SK-N-SH (cell line): ENCODE results near the gene CYS1. TPM values are rescaled to one million over a fixed set of nuclear protein-coding genes. Genes with fewer than 3 reads are reported as not detected.
A peak's percentile ranks its signal among the peaks of the same experiment; 100 is the strongest.

Experiments
- CTCF ChIA-PET: fragments of 300-600, 350-600 bp; formaldehyde crosslinking; extraction: SDS; loops from one replicate; lab custom pipeline; 2021; lab: Yijun Ruan, JAX
- POLR2A ChIA-PET: fragments of 350-600 bp; sonication (Branson Sonifier 250); formaldehyde crosslinking; extraction: SDS; loops from one replicate; lab custom pipeline; 2020; ENCODE audit warnings: antibody characterized with exemption, inconsistent platforms; lab: Yijun Ruan, JAX
- DNase-seq: peaks from one replicate; pipeline ENCODE4 v3.0.0; 2012
- H2AFZ ChIP-seq: fragments of 200-600 bp; sonication (generic); 2 replicates; pipeline ENCODE4 v1.8.1; 2016; ENCODE audit warnings: antibody characterized with exemption, mild to moderate bottlenecking, low read depth
- H3F3A ChIP-seq: fragments of 200-600 bp; sonication (generic); replicated peaks from 2 replicates; pipeline ENCODE3; 2016; ENCODE audit warnings: antibody characterized with exemption, mild to moderate bottlenecking; ENCODE audit not compliant: insufficient read depth
- H3K27ac ChIP-seq, 2 experiments: fragments of 200-500 bp in 1 of 2; fragments of 200-600 bp in 1 of 2; sonication (Bioruptor generic) in 1 of 2; sonication (generic), shearing (Covaris generic) in 1 of 2; 2 replicates each; pipeline versions ENCODE4 v1.5.1 to v1.6.1; 2014 to 2016; ENCODE audit warnings: low read depth in 2 of 2, inconsistent platforms in 1 of 2, low read length in 1 of 2, mild to moderate bottlenecking in 1 of 2, mixed read lengths in 1 of 2
- H3K27me3 ChIP-seq: fragments of 200-600 bp; sonication (generic), shearing (Covaris generic); 2 replicates; pipeline ENCODE4 v1.6.1; 2016; ENCODE audit warnings: mixed run types; ENCODE audit not compliant: insufficient read depth
- H3K36me3 ChIP-seq, 2 experiments: fragments of 200-500 bp in 1 of 2; fragments of 200-600 bp in 1 of 2; sonication (Bioruptor generic) in 1 of 2; sonication (generic) in 1 of 2; replicated peaks in 1 of 2; 2 replicates each; pipeline versions ENCODE3 to v1.5.1; 2014 to 2016; ENCODE audit warnings: low read length in 1 of 2, mild to moderate bottlenecking in 1 of 2; ENCODE audit not compliant: insufficient read depth in 2 of 2, control insufficient read depth in 1 of 2
- H3K4me1 ChIP-seq, 2 experiments: fragments of 200-500 bp in 1 of 2; fragments of 200-600 bp in 1 of 2; sonication (Bioruptor generic) in 1 of 2; sonication (generic), shearing (Covaris generic) in 1 of 2; 2 replicates each; pipeline versions ENCODE4 v1.5.1 to v1.6.1; 2014 to 2016; ENCODE audit warnings: low read depth in 1 of 2, low read length in 1 of 2, mixed run types in 1 of 2; ENCODE audit not compliant: insufficient read depth in 2 of 2, control insufficient read depth in 1 of 2
- H3K4me2 ChIP-seq: fragments of 200-600 bp; sonication (generic), shearing (Covaris generic); 2 replicates; pipeline ENCODE4 v1.6.1; 2017; ENCODE audit warnings: mixed run types
- H3K4me3 ChIP-seq, 2 experiments: fragments of 200-500 bp in 1 of 2; fragments of 200-600 bp in 1 of 2; sonication (Bioruptor generic) in 1 of 2; sonication (generic), shearing (Covaris generic) in 1 of 2; 2 replicates each; pipeline versions ENCODE4 v1.5.1 to v1.8.1; 2014 to 2016; ENCODE audit warnings: low read depth in 2 of 2, inconsistent platforms in 1 of 2, low read length in 1 of 2, mild to moderate bottlenecking in 1 of 2, mixed read lengths in 1 of 2, moderate library complexity in 1 of 2
- H3K79me2 ChIP-seq: fragments of 200-600 bp; sonication (generic); 2 replicates; pipeline ENCODE4 v1.8.1; 2017; ENCODE audit warnings: mild to moderate bottlenecking; ENCODE audit not compliant: insufficient read depth
- H3K9ac ChIP-seq: fragments of 200-600 bp; sonication (generic); 2 replicates; pipeline ENCODE4 v1.6.1; 2017; ENCODE audit warnings: mixed run types
- H3K9me2 ChIP-seq: fragments of 200-600 bp; sonication (generic); 2 replicates; pipeline ENCODE4 v1.6.1; 2017; ENCODE audit warnings: mixed run types
- H3K9me3 ChIP-seq: fragments of 200-600 bp; sonication (generic); 2 replicates; pipeline ENCODE4 v1.6.1; 2017; ENCODE audit warnings: mixed run types, mild to moderate bottlenecking, moderate library complexity
- H4K20me1 ChIP-seq: fragments of 200-600 bp; sonication (generic); 2 replicates; pipeline ENCODE4 v1.6.1; 2017; ENCODE audit warnings: mild to moderate bottlenecking, mixed run types; ENCODE audit not compliant: insufficient read depth
- CHD2 ChIP-seq: fragments of 150-350 bp; IDR thresholded peaks from 2 replicates; pipeline ENCODE4 v1.6.1; 2018; ENCODE audit warnings: low read length; ENCODE audit not compliant: partially characterized antibody
- FOSL2 ChIP-seq: IDR thresholded peaks from 2 replicates; pipeline ENCODE4 v1.4.0; 2012; ENCODE audit warnings: low read depth, mild to moderate bottlenecking, moderate library complexity, borderline replicate concordance
- FOXM1 ChIP-seq: IDR thresholded peaks from 2 replicates; pipeline ENCODE4 v1.4.0; 2012; ENCODE audit warnings: low read depth, mild to moderate bottlenecking
- IRF3 ChIP-seq: fragments of 150-350 bp; IDR thresholded peaks from 2 replicates; pipeline ENCODE4 v1.6.1; 2016; ENCODE audit warnings: mild to moderate bottlenecking, low read depth, low read length
- JUND ChIP-seq: IDR thresholded peaks from 2 replicates; pipeline ENCODE4 v1.4.0; 2012
- MAX ChIP-seq: IDR thresholded peaks from 2 replicates; pipeline ENCODE4 v1.4.0; 2012; ENCODE audit warnings: low read depth
- MXI1 ChIP-seq: IDR thresholded peaks from 2 replicates; pipeline ENCODE4 v1.6.1; 2012; ENCODE audit warnings: mild to moderate bottlenecking, low read depth, low read length, improper control_type of control experiment
- POLR2AphosphoS5 ChIP-seq: IDR thresholded peaks from 2 replicates; pipeline ENCODE4 v1.6.1; 2012; ENCODE audit warnings: low read depth, low read length
- REST ChIP-seq: IDR thresholded peaks from 2 replicates; pipeline ENCODE4 v1.6.1; 2012; ENCODE audit warnings: mild to moderate bottlenecking, low read depth, low read length, moderate library complexity
- RFX5 ChIP-seq: IDR thresholded peaks from 2 replicates; pipeline ENCODE4 v1.6.1; 2012; ENCODE audit warnings: mild to moderate bottlenecking, improper control_type of control experiment, low read length
- SIN3A ChIP-seq: IDR thresholded peaks from 2 replicates; pipeline ENCODE4 v1.6.1; 2012; ENCODE audit warnings: low read depth, mild to moderate bottlenecking, low read length, moderate library complexity, borderline replicate concordance
- TAF1 ChIP-seq: IDR thresholded peaks from 2 replicates; pipeline ENCODE4 v1.6.1; 2012; ENCODE audit warnings: low read depth, mild to moderate bottlenecking, low read length, moderate library complexity, borderline replicate concordance
- TCF12 ChIP-seq: IDR thresholded peaks from 2 replicates; pipeline ENCODE4 v1.4.0; 2012
- ZBTB33 ChIP-seq: IDR thresholded peaks from 2 replicates; pipeline ENCODE4 v1.4.0; 2012; ENCODE audit warnings: low read depth, borderline replicate concordance
- WGBS: methylation state at CpG from one replicate; pipeline ENCODE4 v1.1.6; 2017; ENCODE audit warnings: low lambda C conversion rate; 5-methylcytosine and 5-hydroxymethylcytosine counted together
- polyA plus RNA-seq, 3 experiments: library from polyadenylated mRNA; depleted of rRNA; stranded (reverse); fragments of >200 nt; gene quantifications; 2 replicates each; pipeline ENCODE4 v1.2.3, GENCODE V29; 2012

Gene CYS1
- polyA plus RNA-seq, 1 of the 3 experiments (the other 2 are of a cell fraction) = 1.2 TPM

DNA sequence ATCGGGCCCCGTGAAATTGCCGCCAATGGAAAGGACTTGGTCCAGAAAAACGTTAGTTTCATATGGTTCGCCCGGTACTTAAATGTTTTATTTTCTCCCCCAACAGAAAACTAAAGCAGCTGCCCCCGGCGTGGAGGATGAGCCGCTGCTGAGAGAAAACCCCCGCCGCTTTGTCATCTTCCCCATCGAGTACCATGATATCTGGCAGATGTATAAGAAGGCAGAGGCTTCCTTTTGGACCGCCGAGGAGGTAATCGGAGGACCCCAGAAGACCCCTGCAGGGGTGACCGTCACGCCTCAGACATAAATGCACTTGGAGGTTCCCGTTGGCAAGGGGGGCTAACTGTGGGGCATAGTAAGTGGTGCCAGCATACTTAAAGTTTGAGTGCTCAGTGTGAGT is 43.1 kb upstream of the CYS1 start (continued):
- no peak for TF ChIP-seq IRF3
- TF ChIP-seq JUND = no peak
- no peak for TF ChIP-seq REST
- TF ChIP-seq, all 33 proteins: peak for 0

GRCh38 chr2:10122500-10123280 is 42.5 kb upstream of the CYS1 start, which contains the start of gene RRM2:
TSS of gene RRM2 (plus strand) at chr2:10122739. CDS start at chr2:10122799, 60 bp downstream.
- peak within 1 kb of the TSS; percentile 84 to 87 for H3K27ac ChIP-seq
- no peaks in the 10 kb centered on the region for H3K9me3 ChIP-seq
- CTCF ChIA-PET = interaction anchor here (1.0 to 24.5 kb wide), 11 partner anchors 18 to 537 kb away, joined by 3 to 413 read pairs (median 19); no protein-coding TSS in a partner anchor
- peaks cover 12 to 30% of the 10 kb centered on the region in 2 experiments; a peak in 3 of 4 replicates for H3K4me1 ChIP-seq
- DNase-seq = peak; percentile 99
- no peaks in the 10 kb centered on the region for H3K9me2 ChIP-seq
- peaks cover 78% of the 10 kb centered on the region for H3K79me2 ChIP-seq
- POLR2A ChIA-PET = interaction anchor here (4.7 kb wide), 1 partner anchor 312 kb away, joined by 25 read pairs; no protein-coding TSS in a partner anchor
- no peak within 1 kb of the TSS for H2AFZ ChIP-seq
- H3F3A ChIP-seq = peaks cover 32% of the 10 kb centered on the region
- WGBS = 1% methylated on average over 48 of the region's 81 CpGs
- H3K4me2 ChIP-seq = peak within 1 kb of the TSS; percentile 98
- H3K36me3 ChIP-seq = peaks cover 6 to 14% of the 10 kb centered on the region in 2 experiments
- H3K4me3 ChIP-seq = peak within 1 kb of the TSS; percentile 63 to 69
- peak within 1 kb of the TSS; percentile 80 for H3K9ac ChIP-seq
- no peaks in the 10 kb centered on the region for H3K27me3 ChIP-seq
- H4K20me1 ChIP-seq = peaks cover 15% of the 10 kb centered on the region; the same call in 1 of the 2 replicates
- TF ChIP-seq MAX (peak; percentile 49; the same call in 1 of the 2 replicates), MXI1 (peak; percentile 99), SIN3A (peak; percentile 97), ZBTB33 (no peak), TAF1 (peak; percentile 74), TCF12 (no peak), FOXM1 (peak; percentile 82; the same call in 1 of the 2 replicates), IRF3 (peak; percentile 95), RFX5 (0 out of 2 replicates have a peak, but pooled peaks have one; percentile 23), POLR2AphosphoS5 (peak; percentile 97), CHD2 (peak; percentile 90), REST (peak; percentile 46; the same call in 1 of the 2 replicates), FOSL2 (no peak), JUND (no peak)
- TF ChIP-seq, all 33 proteins: peak for 10
